ENCODE measurements around the gene MTSS2. TPM values are rescaled to one million over a fixed set of nuclear protein-coding genes. Genes with fewer than 3 reads are reported as not detected.
A peak's percentile ranks its signal among the peaks of the same experiment; 100 is the strongest.

Gene MTSS2
- total RNA-seq, 1 donor from 2014 or later: 82.6 TPM

- DNase-seq (ENCODE audit: low spot score): no peak
- no peak overlapping the region for H3K4me3 Mint-ChIP-seq (ENCODE audit: unreplicated experiment)
- no peak overlapping the region for H3K27ac Mint-ChIP-seq (ENCODE audit: unreplicated experiment)
- peaks cover 9% of the 10 kb centered on the region for H3K36me3 Mint-ChIP-seq (ENCODE audit: low read depth, unreplicated experiment)
- H3K4me1 Mint-ChIP-seq (ENCODE audit: unreplicated experiment): peaks cover 24% of the 10 kb centered on the region
- H3K9me3 Mint-ChIP-seq (ENCODE audit: unreplicated experiment): no peaks in the 10 kb centered on the region
- TF ChIP-seq CTCF (IDR thresholded peaks at IDR 0.05; ENCODE audit: unreplicated experiment): no peak
- H3K27me3 Mint-ChIP-seq (ENCODE audit: unreplicated experiment): peaks cover 21% of the 10 kb centered on the region
These were observed 14.5 kb upstream of the MTSS2 start for GRCh38 chr16:70700101-70701020.

- no peak overlapping the region for H3K27ac Mint-ChIP-seq (ENCODE audit: unreplicated experiment)
- H3K27me3 Mint-ChIP-seq (ENCODE audit: unreplicated experiment): peaks cover 24% of the 10 kb centered on the region
- no peak for TF ChIP-seq CTCF (IDR thresholded peaks at IDR 0.05; ENCODE audit: unreplicated experiment)
- H3K4me1 Mint-ChIP-seq (ENCODE audit: unreplicated experiment): peaks cover 27% of the 10 kb centered on the region
- H3K9me3 Mint-ChIP-seq (ENCODE audit: unreplicated experiment): no peaks in the 10 kb centered on the region
- DNase-seq (ENCODE audit: low spot score): no peak
- peaks cover 9% of the 10 kb centered on the region for H3K36me3 Mint-ChIP-seq (ENCODE audit: low read depth, unreplicated experiment)
- H3K4me3 Mint-ChIP-seq (ENCODE audit: unreplicated experiment): no peak overlapping the region
These were observed 13.8 kb upstream of the MTSS2 start for GRCh38 chr16:70699696-70700095.

DNA sequence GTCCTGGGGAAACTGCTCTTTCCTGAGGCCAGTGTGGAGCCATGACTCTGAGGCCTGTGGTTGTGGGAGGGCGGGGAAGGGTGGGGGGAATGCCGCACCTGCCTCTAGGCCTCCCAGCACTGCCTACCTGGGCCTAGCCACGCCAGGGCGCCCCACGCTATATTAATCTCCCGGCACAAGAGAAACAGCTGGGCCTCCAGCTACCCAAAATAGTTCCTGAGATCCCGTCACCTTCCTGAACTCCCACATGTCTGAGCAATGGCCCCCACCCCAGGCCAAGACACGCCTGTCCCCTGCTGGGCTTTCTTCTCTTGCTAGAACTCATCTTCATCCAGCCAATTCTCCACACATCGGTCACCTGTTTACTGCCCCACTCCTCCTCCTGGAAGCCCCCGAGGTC is 13.0 kb upstream of the MTSS2 start:
- peak overlapping the region; percentile 62 for H3K27ac Mint-ChIP-seq (ENCODE audit: unreplicated experiment)
- no peak for DNase-seq (ENCODE audit: low spot score)
- peaks cover 27% of the 10 kb centered on the region for H3K4me1 Mint-ChIP-seq (ENCODE audit: unreplicated experiment)
- TF ChIP-seq CTCF (IDR thresholded peaks at IDR 0.05; ENCODE audit: unreplicated experiment): no peak
- H3K27me3 Mint-ChIP-seq (ENCODE audit: unreplicated experiment): peaks cover 25% of the 10 kb centered on the region
- H3K4me3 Mint-ChIP-seq (ENCODE audit: unreplicated experiment): no peak overlapping the region
- H3K36me3 Mint-ChIP-seq (ENCODE audit: low read depth, unreplicated experiment): peaks cover 9% of the 10 kb centered on the region
- no peaks in the 10 kb centered on the region for H3K9me3 Mint-ChIP-seq (ENCODE audit: unreplicated experiment)

GRCh38 chr16:70697594-70698170 is 11.8 kb upstream of the MTSS2 start:
- H3K9me3 Mint-ChIP-seq (ENCODE audit: unreplicated experiment): no peaks in the 10 kb centered on the region
- TF ChIP-seq CTCF (IDR thresholded peaks at IDR 0.05; ENCODE audit: unreplicated experiment): no peak
- DNase-seq (ENCODE audit: low spot score): no peak
- H3K36me3 Mint-ChIP-seq (ENCODE audit: low read depth, unreplicated experiment): peaks cover 12% of the 10 kb centered on the region
- H3K27ac Mint-ChIP-seq (ENCODE audit: unreplicated experiment): no peak overlapping the region
- peaks cover 26% of the 10 kb centered on the region for H3K27me3 Mint-ChIP-seq (ENCODE audit: unreplicated experiment)
- no peak overlapping the region for H3K4me3 Mint-ChIP-seq (ENCODE audit: unreplicated experiment)
- peaks cover 30% of the 10 kb centered on the region for H3K4me1 Mint-ChIP-seq (ENCODE audit: unreplicated experiment)
